Loucy (cell line): ENCODE results near the gene TMEM243.

Source experiments
- H2AFZ ChIP-seq: fragments of 200-600 bp; sonication (generic); 2 replicates; pipeline ENCODE4 v1.6.0; 2016; ENCODE audit warnings: antibody characterized with exemption, mild to moderate bottlenecking, low read length, moderate library complexity
- H3F3A ChIP-seq: fragments of 200-600 bp; 2 replicates; pipeline ENCODE4 v1.6.0; 2016; ENCODE audit warnings: antibody characterized with exemption, low read depth, mild to moderate bottlenecking
- H3K27me3 ChIP-seq: fragments of 200-600 bp; sonication (generic); 2 replicates; pipeline ENCODE4 v1.6.1; 2014; ENCODE audit warnings: low read length, mild to moderate bottlenecking; ENCODE audit not compliant: insufficient read depth, poor library complexity, severe bottlenecking
- H3K36me3 ChIP-seq: fragments of 200-600 bp; sonication (generic); 2 replicates; pipeline ENCODE4 v1.6.1; 2016; ENCODE audit warnings: low read length; ENCODE audit not compliant: insufficient read depth
- H3K4me1 ChIP-seq: fragments of 200-600 bp; sonication (generic); 2 replicates; pipeline ENCODE4 v1.5.1; 2014; ENCODE audit warnings: low read length, mild to moderate bottlenecking; ENCODE audit not compliant: insufficient read depth, poor library complexity, severe bottlenecking
- H3K4me2 ChIP-seq: fragments of 200-600 bp; sonication (generic); 2 replicates; pipeline ENCODE4 v1.6.0; 2014; ENCODE audit warnings: antibody characterized with exemption, low read length, low read depth, mild to moderate bottlenecking; ENCODE audit not compliant: poor library complexity, severe bottlenecking
- H3K4me3 ChIP-seq: fragments of 200-600 bp; sonication (generic); 2 replicates; pipeline ENCODE4 v1.5.1; 2014; ENCODE audit warnings: low read length, mild to moderate bottlenecking, mixed read lengths; ENCODE audit not compliant: poor library complexity, severe bottlenecking
- H3K79me2 ChIP-seq: fragments of 200-600 bp; sonication (generic); 2 replicates; pipeline ENCODE4 v1.6.1; 2014; ENCODE audit warnings: low read length; ENCODE audit not compliant: insufficient read depth
- H3K9ac ChIP-seq: fragments of 200-600 bp; sonication (generic); 2 replicates; pipeline ENCODE4 v1.6.0; 2014; ENCODE audit warnings: mild to moderate bottlenecking, low read depth, low read length, moderate library complexity; ENCODE audit not compliant: poor library complexity, severe bottlenecking
- H3K9me2 ChIP-seq: fragments of 200-600 bp; sonication (generic); replicated peaks from 2 replicates; pipeline ENCODE4 v1.6.1; 2016; ENCODE audit warnings: low read depth, low read length, mixed read lengths
- H3K9me3 ChIP-seq: fragments of 200-600 bp; sonication (generic); 2 replicates; pipeline ENCODE4 v1.6.1; 2014; ENCODE audit warnings: mild to moderate bottlenecking, antibody characterized with exemption, low read length, low read depth; ENCODE audit not compliant: insufficient read depth
- H4K20me1 ChIP-seq: fragments of 200-600 bp; sonication (generic); 2 replicates; pipeline ENCODE4 v1.6.0; 2014; ENCODE audit warnings: antibody characterized with exemption, low read length, mild to moderate bottlenecking; ENCODE audit not compliant: insufficient read depth, poor library complexity, severe bottlenecking
- EZH2phosphoT487 ChIP-seq: fragments of 200-600 bp; IDR thresholded peaks from 2 replicates; pipeline ENCODE4 v1.6.1; 2018; ENCODE audit warnings: antibody characterized with exemption, mild to moderate bottlenecking, moderate library complexity, borderline replicate concordance
- TF ChIP-seq, protein P1 (sequence below): fragments of 200-600 bp; sonication (generic); conservative IDR thresholded peaks from 2 replicates; pipeline ENCODE4 v1.5.1; 2014; ENCODE audit warnings: mild to moderate bottlenecking, antibody characterized with exemption, low read length

TMEM243 gene

DNA sequence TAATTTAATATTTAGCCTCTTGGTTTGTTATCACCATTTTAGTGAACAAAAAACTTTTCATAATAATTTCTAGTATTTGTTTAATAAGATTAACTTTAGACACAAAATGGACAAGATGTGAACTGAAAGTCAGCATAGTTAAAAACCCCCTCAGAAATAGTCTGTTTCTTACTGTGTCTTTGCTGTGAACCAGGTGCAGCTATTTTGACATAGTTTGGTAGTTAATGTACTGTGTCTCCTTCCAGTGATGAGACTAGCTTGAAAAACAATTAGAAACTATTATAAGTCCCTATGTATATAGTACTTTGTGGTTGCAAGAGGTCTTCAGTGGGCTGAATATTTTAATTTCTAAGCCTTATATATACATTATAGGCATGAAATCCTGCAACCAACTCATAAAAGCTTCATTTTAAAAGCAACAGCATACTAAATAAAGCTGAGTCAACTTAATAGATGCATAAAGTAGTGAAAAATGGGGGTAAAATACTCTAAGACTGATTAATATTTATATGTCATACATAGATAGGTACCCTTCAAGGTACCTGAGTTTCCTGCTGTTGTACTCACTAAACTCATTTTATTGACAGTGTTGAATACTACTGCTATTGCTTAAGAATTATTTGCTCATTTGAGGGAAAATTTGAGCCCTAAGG is 48.1 kb downstream of the TMEM243 start:
- Histone ChIP-seq H3K4me3 (no peak overlapping the region), H3K4me2 (no peak overlapping the region), H3K9me3 (no peaks in the 10 kb centered on the region), H2AFZ (no peak overlapping the region), H3K79me2 (peaks cover 5% of the 10 kb centered on the region; the same call in 1 of the 2 replicates), H3K4me1 (no peaks in the 10 kb centered on the region), H3K36me3 (peaks cover 100% of the 10 kb centered on the region), H3K9me2 (no peaks in the 10 kb centered on the region), H3F3A (no peaks in the 10 kb centered on the region), H3K9ac (no peak overlapping the region), H3K27me3 (no peaks in the 10 kb centered on the region), H4K20me1 (peaks cover 6% of the 10 kb centered on the region)
- TF ChIP-seq, protein P1, sequence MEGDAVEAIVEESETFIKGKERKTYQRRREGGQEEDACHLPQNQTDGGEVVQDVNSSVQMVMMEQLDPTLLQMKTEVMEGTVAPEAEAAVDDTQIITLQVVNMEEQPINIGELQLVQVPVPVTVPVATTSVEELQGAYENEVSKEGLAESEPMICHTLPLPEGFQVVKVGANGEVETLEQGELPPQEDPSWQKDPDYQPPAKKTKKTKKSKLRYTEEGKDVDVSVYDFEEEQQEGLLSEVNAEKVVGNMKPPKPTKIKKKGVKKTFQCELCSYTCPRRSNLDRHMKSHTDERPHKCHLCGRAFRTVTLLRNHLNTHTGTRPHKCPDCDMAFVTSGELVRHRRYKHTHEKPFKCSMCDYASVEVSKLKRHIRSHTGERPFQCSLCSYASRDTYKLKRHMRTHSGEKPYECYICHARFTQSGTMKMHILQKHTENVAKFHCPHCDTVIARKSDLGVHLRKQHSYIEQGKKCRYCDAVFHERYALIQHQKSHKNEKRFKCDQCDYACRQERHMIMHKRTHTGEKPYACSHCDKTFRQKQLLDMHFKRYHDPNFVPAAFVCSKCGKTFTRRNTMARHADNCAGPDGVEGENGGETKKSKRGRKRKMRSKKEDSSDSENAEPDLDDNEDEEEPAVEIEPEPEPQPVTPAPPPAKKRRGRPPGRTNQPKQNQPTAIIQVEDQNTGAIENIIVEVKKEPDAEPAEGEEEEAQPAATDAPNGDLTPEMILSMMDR, result no peak
- TF ChIP-seq EZH2phosphoT487, result no peak

DNA sequence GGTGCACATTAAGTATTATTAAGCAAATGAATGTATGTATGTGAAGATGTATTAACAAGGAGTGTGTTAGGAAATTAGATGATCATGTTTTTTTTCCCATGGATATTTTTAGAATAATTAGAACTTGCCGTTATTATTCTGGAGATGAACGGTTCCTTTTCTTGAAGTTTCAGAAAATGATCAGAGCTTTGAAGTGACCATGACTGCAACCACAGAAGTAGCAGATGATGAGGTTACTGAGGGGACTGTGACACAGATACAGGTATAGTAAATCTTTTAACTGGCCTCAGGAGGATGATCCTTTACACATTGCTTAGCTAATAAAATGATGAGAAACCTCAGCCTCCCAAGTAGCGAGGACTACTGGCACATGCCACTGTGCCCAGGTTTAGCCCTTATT is 48.7 kb downstream of the TMEM243 start:
- no peak for TF ChIP-seq EZH2phosphoT487
- TF ChIP-seq, protein P1, result no peak
- Histone ChIP-seq H2AFZ (no peak overlapping the region), H3K79me2 (peaks cover 8% of the 10 kb centered on the region; the same call in 1 of the 2 replicates), H3K4me3 (no peak overlapping the region), H3K4me1 (no peaks in the 10 kb centered on the region), H3K9ac (no peak overlapping the region), H3F3A (no peaks in the 10 kb centered on the region), H3K36me3 (peaks cover 100% of the 10 kb centered on the region), H3K9me2 (no peaks in the 10 kb centered on the region), H3K27me3 (no peaks in the 10 kb centered on the region), H4K20me1 (peaks cover 6% of the 10 kb centered on the region), H3K9me3 (no peaks in the 10 kb centered on the region), H3K4me2 (no peak overlapping the region)

DNA sequence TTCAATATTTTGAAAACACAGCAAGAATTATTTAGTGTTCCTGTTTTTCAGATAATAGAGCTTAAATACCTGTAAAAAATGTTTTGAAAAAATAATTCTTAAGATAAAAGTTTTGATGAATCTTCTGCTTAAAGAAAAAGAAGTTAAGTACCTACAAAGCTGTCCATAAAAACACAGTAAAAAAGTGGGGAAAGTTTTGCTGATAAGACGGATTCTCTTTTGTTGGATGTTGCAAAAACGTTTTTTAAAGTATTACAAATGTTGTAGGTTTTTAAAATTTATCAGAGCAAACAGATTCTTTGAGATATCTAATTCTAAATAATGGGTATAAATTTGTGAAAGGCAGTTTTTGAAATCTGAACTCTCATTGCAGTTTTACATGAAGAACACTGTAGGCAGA is 55.1 kb downstream of the TMEM243 start:
- H3K36me3 ChIP-seq, result peaks cover 63% of the 10 kb centered on the region
- no peak overlapping the region for H3K4me2 ChIP-seq
- H3K4me3 ChIP-seq, result no peak overlapping the region
- H3K4me1 ChIP-seq, result peaks cover 2% of the 10 kb centered on the region
- H3K27me3 ChIP-seq, result no peaks in the 10 kb centered on the region
- peaks cover 47% of the 10 kb centered on the region for H3K79me2 ChIP-seq
- no peak overlapping the region for H3K9ac ChIP-seq
- no peaks in the 10 kb centered on the region for H3K9me2 ChIP-seq
- no peaks in the 10 kb centered on the region for H3F3A ChIP-seq
- H2AFZ ChIP-seq, result no peak overlapping the region
- no peaks in the 10 kb centered on the region for H3K9me3 ChIP-seq
- H4K20me1 ChIP-seq, result peaks cover 28% of the 10 kb centered on the region
- TF ChIP-seq, protein P1, result no peak
- no peak for TF ChIP-seq EZH2phosphoT487
